GM19099 (cell line): ENCODE measurements around the gene SOX2.

Source experiments
- POLR2A ChIP-seq: IDR thresholded peaks from 3 replicates; pipeline ENCODE4 v1.6.1; 2011; ENCODE audit warnings: low read depth; ENCODE audit not compliant: insufficient read length; ENCODE audit errors: extremely low read depth

SOX2 gene

DNA sequence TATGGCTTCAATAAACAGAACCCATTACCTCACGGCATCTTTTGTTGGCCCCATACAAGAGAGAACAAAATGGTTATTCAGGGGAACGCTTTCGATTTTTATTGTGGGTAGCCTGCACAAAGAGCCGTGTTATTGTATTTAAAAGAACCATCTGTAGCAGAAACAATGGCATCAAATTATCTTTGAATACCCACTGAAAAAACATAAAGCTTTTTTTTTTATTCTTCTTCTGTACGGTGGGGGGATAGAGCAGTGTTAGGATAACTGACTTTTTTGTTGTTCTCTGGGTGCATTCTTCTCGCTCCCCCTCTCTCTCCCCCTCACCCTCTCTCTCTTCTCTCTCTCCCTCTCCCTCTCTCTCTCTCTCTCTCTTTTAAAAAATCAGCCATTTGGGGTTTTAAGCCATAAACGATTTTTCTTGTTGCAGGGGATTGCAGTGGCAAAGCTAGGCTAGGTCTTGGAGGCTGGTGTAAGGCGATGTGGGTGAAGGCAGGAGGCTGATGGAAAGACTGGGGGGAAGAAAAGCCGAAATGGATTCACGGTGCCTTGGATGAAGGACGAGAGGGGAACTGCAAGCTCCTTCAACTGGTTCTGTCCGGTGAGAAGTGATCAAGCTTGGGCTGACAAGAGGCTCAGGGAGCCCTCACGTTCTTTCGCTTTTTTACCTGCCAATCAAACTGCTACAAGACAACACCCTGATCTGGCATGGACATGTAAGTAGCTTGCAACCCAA lies 12.4 kb upstream of the SOX2 start:
- no peak for TF ChIP-seq POLR2A

DNA sequence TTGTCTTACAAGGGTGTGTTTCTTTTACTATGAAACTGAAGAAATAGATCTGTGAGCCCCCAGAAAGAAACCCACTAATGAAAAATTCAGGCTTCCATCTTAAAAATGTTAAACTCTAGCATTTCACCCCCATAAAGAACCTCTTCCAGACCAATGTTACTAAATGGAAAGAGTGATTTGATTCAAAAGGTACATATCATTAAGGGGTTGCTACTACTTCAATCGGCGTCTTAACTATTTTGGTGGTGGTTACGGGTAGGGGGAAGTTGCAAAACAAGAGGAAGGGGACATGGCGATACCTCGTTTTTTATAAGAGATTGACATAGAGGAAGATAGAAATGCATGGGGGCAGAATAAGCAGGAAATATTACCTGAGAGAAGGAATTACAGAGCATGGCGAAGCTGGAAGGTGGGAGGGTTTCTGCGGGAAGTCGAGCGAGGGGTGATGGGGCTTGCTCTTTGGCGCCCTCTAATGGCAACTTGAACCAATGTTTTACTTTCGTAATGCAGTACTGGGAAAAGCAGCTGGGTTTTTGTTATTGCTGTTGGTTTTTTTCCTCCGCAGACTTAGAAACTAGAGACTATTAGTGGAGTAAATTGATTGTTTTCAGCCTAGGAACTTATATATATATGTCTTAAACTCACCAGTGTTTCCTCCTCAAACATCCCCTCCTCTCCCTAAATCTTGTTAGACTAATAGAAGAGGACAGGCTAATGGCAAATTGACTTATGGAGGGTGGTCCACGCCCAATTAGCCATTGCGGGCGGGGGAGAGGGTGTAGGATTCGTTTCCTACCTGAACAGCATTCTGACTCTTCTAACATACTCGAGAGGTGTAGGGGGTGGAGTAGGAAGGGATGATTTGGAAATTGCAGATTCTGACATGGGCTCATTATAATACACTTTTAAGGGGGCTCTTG lies 11.3 kb upstream of the SOX2 start:
- no peak for TF ChIP-seq POLR2A

- TF ChIP-seq POLR2A = no peak
Observed at GRCh38 chr3:181701096-181701495, 10.6 kb upstream of the SOX2 start.

DNA sequence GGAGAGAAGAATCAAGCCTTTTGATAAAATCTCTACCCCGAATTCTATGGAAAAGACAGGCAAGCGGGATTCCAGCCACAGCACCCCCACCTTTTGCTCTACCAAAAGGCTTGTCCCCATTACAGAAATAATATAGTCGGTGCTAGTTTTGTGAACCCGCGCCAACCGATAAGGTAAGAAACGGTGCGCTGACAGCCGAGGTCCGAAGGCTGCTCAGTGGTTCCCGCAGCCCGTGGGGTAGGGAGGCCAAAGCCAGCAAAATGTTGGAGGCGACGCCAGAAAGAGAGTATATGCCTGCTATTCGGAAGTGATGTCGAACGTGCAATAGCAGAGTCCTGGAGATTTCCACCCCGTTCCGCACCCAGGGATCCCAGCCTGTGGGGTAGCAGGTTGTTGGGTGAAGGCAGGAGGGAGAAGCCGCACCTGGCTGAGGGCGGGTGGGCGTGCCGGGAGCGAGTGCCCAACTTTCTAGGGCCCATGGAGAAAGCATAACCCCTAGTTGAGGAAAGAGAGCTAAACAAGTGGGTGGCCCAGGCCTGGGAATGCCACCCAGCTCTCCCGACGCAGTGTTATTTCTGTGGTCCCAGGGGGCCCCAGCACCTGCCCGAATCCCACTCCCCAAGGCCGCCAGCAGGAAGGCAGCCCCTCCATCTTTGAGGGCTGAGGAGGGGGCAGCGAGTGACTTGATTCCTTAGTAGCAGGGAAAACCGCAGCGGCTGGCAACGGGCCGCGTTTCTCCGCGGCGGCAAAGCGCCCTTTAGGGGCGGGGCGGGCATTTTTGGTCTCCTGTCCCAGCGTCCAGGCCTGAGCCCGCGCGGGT lies 7.9 kb upstream of the SOX2 start:
- no peak for TF ChIP-seq POLR2A

GRCh38 chr3:181704421-181705085 lies 7.2 kb upstream of the SOX2 start:
- TF ChIP-seq POLR2A = no peak

DNA sequence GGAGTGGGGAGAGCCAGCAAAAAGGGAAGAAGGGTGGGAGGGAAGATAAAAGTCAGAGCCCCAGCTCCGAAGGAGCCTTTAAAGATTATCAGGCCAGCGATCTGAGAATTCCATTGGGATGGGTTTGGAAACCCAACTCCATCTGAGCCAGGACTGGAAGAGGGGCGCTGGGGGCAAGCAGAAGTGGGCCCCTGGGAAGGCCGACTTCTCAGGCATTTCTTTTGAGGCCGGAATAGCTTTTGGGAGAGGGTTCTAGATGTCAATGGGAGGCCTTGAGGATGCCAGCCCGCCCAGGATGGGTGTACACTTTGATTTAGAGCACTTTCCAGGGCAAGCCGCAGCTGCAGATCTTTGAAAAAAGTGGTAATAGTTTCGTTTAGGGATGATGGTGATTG lies 6.6 kb upstream of the SOX2 start:
- TF ChIP-seq POLR2A = no peak

DNA sequence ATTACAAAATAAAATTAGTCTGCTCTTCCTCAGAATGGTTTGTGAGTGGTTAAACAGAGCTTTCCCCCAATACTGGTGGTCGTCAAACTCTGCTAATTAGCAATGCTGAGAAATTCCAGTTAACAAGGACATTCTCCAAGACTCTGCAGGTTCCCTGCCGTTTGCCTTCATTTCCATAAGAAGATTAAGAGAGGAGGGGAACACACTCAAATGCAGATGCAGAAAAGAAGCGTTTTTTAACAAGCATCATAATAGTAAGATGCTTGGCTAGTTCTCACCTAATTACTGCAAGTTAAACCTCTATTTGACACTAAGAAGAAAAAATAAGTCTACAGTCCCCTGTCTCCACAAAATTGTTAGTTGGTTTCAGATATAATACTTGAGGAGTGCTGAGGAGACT lies 3.7 kb upstream of the SOX2 start:
- no peak for TF ChIP-seq POLR2A

GRCh38 chr3:181709537-181710279 lies 2.0 kb upstream of the SOX2 start:
- no peak for TF ChIP-seq POLR2A

GRCh38 chr3:181710345-181711291 lies 1.1 kb upstream of the SOX2 start:
- TF ChIP-seq POLR2A = no peak

GRCh38 chr3:181712226-181712552 lies 464 bp downstream of the SOX2 start:
- TF ChIP-seq POLR2A = no peak

DNA sequence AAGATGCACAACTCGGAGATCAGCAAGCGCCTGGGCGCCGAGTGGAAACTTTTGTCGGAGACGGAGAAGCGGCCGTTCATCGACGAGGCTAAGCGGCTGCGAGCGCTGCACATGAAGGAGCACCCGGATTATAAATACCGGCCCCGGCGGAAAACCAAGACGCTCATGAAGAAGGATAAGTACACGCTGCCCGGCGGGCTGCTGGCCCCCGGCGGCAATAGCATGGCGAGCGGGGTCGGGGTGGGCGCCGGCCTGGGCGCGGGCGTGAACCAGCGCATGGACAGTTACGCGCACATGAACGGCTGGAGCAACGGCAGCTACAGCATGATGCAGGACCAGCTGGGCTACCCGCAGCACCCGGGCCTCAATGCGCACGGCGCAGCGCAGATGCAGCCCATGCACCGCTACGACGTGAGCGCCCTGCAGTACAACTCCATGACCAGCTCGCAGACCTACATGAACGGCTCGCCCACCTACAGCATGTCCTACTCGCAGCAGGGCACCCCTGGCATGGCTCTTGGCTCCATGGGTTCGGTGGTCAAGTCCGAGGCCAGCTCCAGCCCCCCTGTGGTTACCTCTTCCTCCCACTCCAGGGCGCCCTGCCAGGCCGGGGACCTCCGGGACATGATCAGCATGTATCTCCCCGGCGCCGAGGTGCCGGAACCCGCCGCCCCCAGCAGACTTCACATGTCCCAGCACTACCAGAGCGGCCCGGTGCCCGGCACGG lies 991 bp downstream of the SOX2 start:
- TF ChIP-seq POLR2A = no peak

GRCh38 chr3:181713280-181713647 lies 1.5 kb downstream of the SOX2 start:
- no peak for TF ChIP-seq POLR2A
